ENCODE measurements around the gene CLCN6.

CLCN6 gene

GRCh38 chr1:11831945-11832725 is 26.1 kb downstream of the CLCN6 start:
- DNase-seq, result no peak

DNA sequence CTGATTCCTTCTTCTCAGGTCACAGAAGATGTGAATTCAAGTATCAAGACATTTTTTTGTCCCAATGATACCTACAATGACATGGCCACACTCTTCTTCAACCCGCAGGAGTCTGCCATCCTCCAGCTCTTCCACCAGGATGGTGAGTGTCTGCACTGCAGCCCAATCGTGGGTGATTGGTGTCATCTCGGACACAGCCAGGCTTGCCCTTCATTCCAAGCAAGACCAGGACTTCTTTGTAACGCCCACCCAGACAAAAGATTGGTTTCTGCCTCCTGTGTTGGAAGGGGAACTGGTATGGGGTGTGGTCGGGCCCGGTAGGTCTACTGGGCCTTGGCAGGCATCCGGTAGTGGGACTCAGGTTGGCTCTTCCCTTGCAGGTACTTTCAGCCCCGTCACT is 27.5 kb downstream of the CLCN6 start:
- DNase-seq, result no peak

GRCh38 chr1:11833900-11834299 is 27.9 kb downstream of the CLCN6 start:
- no peak for DNase-seq

- DNase-seq, result no peak
These were observed 29.6 kb downstream of the CLCN6 start for GRCh38 chr1:11835441-11836225.

GRCh38 chr1:11836955-11837766 is 31.2 kb downstream of the CLCN6 start:
- DNase-seq, result no peak

- no peak for DNase-seq
These were observed 31.9 kb downstream of the CLCN6 start for GRCh38 chr1:11837767-11838348.

DNA sequence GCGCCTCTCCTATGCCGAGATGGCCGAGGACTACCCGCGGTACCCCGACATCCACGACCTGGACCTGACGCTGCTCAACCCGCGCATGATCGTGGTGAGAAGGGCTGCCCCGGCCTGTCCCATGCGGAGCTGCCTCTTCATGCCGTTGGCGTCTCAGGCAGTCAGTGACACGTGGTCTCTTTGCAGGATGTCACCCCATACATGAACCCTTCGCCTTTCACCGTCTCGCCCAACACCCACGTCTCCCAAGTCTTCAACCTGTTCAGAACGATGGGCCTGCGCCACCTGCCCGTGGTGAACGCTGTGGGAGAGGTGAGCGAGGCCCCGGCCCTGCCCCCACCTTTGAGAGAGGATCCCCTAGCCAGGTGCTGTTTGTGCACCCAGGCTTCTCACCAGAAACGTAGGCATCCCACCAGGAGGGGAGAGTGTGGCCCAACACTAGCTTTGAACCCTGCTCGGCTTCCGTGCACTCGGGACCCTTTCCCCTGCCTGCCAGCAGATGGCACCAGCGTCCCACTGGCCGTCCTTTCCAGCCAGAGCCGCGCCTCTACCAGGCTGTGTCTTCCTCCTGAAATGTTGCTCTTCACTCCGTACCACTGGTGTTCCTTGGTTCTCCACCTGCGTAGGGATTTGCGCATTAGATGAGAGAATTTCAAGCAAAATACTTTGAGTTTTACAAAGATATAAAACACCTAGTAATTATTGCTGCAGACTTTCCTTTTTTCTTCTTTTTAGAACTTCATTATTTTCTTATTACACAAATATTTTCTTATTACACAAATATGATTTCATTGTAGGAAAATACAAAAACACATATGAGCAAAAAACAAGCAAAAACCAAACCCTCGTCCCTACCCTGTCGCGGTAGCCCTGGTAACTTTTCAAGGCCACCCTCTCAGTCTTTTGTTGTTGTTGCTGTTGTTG is 32.6 kb downstream of the CLCN6 start:
- DNase-seq, result peak; percentile 67

DNA sequence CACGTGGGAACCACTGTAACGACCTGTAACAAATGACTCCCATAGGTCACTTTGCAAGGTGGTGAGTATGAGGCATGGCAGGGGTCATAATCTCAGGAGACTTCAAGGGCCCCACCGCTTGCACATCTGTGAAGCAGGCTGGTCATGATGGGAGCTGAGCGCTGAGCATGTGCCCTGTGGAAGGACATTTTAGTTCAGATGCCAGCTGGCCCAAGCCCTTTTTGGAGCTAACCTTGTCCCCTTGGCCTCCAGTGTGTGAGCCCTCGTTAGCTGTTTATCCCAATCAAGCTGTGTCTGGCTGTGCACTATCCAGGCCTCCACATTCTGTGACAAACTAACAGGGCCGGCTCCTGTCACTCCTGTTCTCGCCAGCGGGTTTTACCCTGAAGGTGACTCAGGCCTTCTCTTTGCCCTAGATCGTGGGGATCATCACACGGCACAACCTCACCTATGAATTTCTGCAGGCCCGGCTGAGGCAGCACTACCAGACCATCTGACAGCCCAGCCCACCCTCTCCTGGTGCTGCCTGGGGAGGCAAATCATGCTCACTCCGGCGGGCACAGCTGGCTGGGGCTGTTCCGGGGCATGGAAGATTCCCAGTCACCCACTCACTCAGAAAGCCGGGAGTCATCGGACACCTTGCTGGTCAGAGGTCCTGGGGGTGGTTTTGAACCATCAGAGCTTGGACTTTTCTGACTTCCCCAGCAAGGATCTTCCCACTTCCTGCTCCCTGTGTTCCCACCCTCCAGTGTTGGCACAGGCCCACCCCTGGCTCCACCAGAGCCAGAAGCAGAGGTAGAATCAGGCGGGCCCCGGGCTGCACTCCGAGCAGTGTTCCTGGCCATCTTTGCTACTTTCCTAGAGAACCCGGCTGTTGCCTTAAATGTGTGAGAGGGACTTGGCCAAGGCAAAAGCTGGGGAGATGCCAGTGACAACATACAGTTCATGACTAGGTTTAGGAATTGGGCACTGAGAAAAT is 34.0 kb downstream of the CLCN6 start:
- no peak for DNase-seq

DNA sequence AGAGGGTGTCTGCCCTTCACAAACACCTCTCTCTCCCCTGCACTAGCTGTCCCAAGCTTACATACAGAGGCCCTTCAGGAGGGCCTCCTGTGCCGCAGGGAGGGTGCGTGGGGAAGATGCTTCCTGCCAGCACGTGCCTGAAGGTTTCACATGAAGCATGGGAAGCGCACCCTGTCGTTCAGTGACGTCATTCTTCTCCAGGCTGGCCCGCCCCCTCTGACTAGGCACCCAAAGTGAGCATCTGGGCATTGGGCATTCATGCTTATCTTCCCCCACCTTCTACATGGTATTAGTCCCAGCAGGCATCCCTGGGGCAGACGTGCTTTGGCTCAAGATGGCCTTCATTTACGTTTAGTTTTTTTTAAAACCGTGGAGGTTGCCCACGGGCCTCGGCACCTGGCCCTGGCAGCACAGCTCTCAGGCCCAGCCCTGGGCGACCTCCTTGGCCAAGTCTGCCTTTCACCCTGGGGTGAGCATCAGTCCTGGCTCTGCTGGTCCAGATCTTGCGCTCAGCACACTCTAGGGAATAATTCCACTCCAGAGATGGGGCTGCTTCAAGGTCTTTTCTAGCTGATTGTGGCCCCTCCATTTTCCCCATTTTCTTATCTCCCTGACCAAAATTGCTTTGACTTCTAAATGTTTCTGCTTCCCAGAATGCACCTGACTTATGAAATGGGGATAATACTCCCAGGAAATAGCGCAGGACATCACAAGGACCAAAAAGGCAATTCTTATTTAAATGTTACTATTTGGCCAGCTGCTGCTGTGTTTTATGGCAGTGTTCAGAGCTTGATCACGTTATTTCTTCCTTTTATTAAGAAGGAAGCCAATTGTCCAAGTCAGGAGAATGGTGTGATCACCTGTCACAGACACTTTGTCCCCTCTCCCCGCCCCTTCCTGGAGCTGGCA is 35.5 kb downstream of the CLCN6 start:
- DNase-seq, result no peak

DNA sequence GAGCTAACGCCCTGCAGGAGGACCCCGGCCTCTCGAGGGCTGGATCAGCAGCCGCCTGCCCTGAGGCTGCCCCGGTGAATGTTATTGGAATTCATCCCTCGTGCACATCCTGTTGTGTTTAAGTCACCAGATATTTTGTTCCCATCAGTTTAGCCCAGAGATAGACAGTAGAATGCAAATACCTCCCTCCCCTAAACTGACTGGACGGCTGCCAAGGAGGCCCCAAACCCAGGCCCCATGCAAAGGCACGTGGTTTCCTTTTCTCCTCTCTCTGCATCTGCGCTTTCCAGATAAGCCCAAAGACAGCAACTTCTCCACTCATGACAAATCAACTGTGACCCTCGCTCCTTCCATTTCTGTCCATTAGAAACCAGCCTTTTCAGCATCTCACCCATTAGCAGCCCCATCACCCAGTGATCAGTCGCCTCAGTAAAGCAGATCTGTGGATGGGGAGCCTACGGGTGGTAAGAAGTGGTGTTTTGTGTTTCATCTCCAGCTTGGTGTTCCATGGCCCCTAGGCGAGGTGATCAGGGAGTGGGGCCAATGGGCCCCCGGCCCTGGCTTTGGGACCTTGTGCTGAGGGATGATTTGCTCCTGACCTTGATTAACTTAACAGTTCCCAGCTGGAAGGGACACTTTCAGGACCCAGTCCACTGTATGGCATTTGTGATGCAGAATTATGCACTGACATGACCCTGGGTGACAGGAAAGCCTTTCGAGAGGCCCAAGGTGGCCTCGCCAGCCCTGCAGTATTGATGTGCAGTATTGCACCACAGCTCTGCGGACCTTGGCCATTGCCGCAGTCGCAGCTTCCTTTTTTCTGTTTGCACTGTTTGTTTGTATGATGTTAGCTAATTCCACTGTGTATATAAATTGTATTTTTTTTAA is 36.4 kb downstream of the CLCN6 start:
- DNase-seq, result no peak

DNA sequence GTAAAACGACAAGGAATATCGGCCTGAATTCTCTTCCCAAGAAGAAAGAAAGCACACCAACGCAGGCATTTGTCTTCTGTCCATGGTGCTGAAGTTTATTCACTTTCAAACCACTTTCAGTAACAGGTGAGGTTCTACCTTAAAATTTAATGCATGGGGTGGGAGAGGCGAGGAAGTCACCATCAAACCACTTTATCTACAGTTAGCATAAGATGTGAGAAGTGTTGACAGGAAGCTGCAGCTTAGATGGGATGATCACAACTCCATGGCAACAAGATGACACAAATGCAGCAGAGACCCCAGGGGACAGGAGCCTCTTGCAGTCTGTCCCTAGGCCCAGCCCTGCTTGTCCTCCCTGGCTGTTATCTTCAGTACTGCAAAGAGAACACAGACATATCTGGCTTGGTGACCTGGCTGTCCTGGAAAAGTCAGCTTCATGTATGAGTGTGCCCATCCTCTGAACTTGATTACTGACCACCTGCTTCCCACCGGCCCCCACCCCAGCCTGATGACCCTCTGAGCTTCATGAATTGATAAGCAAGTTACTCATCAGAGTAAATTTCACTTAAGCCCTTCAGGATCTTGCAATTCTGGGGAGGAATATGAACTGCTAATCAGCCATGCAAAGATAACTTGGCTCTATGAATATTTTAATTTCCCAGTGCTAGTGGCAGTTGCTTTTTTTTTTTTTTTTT is 39.8 kb downstream of the CLCN6 start:
- no peak for DNase-seq

GRCh38 chr1:11847667-11848372 is 41.8 kb downstream of the CLCN6 start, which contains the start of gene NPPA:
TSS of gene NPPA (minus strand) at chr1:11847783. CDS start at chr1:11847684, 99 bp downstream.
- no peak for DNase-seq

DNA sequence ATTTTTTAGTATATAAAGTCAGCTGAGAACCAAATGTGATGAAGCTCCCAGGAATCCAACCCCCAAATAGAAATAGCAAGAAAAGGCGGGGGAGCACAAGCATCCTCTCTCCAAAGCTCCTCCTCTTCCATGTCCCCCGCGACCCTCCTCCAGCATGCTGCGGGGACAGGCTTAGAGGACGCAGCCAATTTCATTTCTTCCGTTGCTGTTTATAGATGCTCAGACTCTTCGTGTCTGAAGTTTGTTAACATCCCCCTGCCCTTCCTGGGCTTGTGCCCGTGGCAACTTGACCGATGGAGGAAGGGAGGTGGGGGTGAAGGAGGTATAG is 42.3 kb downstream of the CLCN6 start:
- no peak for DNase-seq

GRCh38 chr1:11850156-11850555 is 44.2 kb downstream of the CLCN6 start:
- no peak for DNase-seq

GRCh38 chr1:11851180-11851579 is 45.2 kb downstream of the CLCN6 start:
- DNase-seq, result no peak

- DNase-seq, result no peak
These were observed 48.5 kb downstream of the CLCN6 start for GRCh38 chr1:11854519-11854918.

DNA sequence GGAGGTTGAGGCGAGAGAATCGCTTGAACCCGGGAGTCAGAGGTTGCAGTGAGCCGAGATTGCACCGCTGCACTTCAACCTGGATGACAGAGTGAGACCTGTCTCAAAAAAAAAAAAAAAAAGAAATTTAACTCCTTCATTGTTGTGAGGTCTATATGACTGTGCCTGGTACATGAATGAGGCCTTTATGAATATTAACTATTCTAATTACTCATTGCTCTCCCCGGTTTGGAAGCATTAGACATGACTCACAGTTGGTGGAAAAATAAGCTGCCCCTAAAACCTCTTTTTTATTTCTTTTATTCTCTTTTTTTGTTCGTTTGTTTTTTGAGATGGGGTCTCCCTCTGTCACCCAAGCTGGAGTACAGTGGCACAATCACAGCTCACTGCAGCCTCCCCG is 49.4 kb downstream of the CLCN6 start:
- DNase-seq, result no peak

Measured in activated gamma-delta T cell treated with Interleukin-2 at 50 U/mL for 16 hours (primary cell).